ENCODE data around the gene RPL22.

The RPL22 gene
- 81.0 to 96.4 reads per million in 2 donors for total RNA-seq

DNA sequence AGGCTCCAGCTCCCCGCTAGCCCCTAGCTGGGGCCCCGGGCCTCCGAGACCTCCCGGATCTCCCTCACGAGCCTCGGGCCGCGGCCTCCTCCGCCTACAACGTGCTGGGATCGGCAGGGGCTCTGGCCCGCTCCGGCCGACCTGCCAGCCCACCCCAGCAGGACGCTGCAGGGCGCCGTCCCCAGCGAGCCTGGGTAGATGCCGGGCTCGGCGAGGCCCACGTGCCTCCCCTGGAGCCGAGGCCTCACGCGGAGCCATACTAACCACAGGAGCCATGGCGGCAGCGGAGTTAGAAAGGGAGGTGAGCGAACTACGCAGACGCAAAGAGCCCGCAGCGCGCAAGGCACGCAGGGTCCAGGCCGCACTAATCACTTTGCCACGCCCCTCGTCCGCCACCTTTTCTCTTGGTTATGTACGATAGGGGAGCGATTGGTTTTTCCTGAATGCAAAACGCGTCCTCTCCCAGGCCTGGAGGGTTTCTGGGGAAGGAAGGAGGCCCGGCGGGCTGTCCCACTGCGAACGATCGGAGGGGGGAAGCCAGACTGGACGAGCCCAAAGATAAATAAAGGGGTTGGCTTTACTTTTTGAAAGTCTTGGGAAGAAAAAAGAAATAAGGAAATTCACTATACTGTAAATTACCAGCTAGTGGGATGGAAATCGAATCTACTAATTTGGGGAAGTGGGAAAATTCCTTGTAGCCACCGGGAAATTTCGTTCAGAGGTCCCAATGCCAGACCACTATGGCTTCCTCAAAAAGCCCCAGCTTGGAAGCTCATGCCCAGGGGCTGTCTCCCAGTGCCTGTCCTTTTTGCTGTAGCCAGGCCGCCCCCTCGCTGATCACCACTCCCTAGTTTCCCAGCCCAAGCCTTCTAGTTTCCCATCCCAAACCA lies at the start of gene RPL22:
Gene RPL22 (minus strand): TSS at position 298 of the 890 bp plus-strand sequence. CDS start 22 bp downstream, at position 276.
- DNase-seq = peak; percentile 78

DNA sequence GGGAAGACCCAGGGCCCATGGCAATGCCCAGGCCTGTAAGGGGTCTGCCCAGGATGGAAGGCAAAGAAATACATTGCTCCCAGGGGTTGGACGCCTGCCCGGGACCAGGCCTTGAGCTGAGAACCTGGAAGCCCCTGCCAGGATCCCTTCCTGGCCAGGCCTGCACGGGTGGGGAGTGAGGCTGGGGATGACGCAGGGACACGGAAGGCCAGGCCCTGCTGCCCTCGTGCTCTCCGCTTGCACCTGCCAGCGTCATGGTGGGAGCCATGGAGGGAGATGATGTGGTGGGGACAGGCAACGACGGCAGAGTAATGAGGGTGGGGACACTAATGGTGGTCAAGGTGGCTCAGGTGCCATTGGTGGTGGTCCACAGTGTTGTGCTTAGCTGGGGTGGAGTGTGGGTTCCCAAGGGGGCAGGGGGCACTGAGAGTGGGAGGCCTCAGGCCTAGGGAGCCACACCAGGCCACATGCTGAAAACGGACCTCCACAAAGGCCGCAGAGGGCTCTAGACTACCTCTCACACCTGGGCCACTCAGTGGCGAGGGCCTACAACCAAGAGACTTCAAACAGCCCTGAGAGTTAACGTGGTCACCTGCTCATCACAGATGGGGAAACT lies 48.9 kb upstream of the RPL22 start:
- DNase-seq = no peak

GRCh38 chr1:6247651-6248050 lies 48.3 kb upstream of the RPL22 start:
- DNase-seq = no peak

- no peak for DNase-seq
These were observed 47.4 kb upstream of the RPL22 start for GRCh38 chr1:6246497-6247467.

DNA sequence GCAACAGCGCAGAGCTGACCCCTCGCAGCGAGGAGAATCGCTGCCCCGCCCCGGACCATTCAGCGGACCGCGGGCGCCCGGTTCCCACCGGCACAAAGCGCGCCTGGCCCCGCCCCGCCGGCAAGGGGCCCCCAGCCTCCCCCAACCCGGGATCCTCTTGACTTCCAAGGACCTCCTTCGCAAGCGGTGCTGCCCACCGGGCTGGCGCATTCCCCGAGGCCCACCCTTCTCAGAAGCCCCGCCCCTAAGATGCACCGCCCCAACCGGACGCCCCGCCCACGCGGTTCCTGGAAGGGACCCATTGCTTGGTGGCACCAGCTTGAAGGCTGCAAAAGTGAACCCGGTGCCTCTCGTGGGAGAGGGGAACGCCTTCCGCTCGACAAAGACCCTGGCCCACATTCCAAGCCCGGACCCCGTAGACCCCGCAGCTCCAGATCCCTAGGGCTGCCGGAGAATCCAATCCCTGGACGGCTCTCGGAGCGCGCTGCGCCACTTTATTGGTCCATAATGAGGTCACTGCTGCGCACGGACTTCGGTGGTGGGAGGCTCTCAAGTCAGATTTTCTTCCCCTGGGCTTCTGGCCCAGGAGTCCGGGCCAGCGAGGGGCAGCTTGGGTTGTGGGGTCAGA lies 46.6 kb upstream of the RPL22 start:
- peak; percentile 21 for DNase-seq

GRCh38 chr1:6245086-6245868 lies 45.9 kb upstream of the RPL22 start:
- DNase-seq = peak; percentile 57

GRCh38 chr1:6244401-6245049 lies 45.1 kb upstream of the RPL22 start:
- DNase-seq = no peak

DNA sequence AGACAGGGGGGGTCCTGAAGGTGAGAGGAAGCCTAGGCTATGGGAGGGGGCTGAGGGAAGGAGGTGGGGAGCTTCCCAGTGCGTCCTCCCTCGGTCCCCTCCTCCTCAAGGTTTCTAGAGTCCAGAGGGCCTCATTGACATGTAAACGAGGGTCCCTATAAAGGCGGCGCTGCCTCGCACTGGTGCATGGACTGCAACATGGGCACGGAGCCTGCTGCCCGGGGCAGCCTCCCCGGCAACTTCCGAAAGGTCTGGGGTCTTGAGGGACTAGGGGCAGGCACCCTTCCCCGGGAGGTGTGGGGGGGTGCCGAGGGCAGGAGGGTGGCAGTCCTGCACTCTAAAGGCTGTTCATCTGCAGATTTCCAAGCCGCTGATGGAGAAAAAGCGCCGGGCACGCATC lies 44.6 kb upstream of the RPL22 start, which contains the start of gene HES3:
Gene HES3 (plus strand): TSS at position 187 of the 400 bp plus-strand sequence. CDS start 187 bp downstream, at position 374.
- DNase-seq = no peak

DNA sequence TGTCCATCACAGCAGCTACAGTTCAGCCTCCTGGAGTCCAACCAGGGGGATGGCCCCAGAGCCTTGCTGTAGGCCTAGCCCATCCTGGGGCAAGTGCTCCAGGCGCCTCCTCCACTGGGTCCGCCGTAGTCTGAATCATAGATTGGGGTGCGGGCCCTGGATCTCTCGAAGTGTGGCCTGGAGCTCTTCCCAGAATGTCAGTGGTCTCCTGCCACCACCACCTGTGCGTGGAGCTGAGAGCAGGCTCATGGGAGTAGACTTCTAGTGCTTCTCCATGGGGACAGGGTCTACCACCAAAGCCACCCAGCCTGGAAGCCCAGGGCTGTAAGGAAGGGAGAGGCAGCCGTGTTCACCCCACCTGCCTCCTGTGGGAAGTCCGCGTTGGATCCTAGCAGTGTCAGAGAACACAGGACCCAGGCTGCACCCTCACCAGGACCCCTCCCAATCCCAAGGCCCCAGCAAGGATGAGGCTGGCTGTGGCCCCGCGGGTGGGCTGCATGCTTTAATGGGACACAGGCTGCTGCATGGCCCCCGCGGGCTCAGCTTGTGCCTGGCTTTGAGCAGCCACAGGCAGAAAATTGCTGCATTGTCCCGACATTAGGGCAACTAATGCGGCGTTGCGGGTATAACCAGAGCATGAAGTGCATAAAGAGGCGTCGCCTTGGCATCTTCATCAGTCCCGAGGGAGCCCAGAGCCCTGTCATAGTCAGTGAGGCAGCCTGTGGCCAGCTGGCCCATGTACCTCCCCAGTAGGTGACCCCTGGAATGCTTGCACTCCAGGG lies 43.8 kb upstream of the RPL22 start:
- no peak for DNase-seq

DNA sequence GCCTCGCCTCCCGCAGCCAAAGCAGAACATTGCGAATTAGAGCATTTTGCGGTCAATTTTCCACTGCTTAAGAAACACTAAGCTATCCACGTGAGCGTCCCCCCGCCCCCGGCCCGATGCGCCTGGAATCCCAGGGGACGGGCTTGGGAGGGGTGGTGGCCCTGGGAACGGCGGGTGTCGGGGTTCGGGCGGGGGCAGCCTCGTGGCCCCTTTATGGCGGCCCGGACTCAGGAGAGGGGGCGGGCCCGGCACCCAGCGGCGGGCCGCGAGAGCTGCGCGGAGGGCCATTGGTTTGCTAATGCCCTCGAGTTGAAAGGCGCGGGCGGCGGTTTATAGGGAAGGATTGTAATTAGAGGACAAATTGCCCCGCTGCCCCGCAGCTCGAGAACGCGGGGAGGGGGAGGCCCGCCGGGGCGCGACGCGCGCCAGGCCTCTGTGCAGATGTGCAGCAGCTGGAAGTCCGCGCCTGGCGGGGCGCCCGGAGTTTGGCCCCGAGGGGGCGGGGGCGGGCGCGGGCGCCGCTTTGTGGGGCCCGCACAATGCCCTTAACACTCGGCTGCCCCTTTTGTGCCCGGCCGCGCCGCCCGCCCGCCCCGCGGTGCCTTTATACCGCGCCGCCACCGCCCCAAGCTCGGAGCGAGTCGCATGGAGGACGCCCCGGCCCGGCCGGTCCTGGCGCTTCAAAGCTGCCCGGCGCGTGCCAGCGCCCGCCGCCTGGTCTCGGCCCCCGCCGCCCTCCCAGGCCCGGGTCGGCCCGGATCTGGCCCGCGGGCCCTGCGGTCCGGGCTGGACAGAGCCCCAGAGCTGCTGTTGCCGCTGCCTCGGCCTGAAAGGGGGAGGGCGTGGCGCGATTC lies 42.7 kb upstream of the RPL22 start:
- DNase-seq = no peak

DNA sequence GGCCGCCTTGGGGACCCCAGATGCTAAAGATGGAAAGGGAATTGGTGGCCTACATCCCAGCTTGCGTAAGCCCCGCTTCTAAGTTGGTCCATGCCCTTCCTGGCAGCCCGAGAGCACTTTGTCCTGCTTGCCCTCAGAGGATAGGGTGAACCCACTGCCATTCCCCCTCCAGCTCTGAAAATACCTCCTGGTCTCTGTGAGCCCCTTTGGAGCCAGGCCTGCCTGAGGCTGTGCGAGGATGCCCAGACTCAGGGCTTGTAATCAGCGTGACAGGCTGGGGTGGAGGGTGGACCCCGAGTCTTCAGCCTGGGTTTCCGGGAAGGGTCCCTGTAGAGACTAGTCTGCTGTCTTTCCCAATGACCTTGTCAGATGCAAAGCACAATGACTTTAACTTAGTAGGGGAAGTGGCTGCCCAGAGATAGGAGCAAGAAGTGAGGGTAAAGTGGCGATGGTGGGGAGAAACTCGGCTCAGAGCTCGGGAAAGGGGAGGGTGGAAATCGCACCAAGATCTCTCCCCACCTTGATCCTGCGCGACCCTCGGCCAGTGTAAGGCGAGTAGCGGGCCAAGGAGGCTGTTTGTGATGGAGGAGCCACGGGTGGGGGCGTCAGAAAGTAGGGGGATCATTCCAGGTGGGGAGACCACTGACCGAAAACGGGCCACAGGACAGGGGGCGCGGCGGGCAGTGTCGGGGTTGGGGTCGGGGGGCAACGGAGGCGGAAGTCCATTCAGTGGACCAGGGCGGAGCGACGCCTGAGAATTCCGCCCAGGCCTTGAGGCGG lies 41.9 kb upstream of the RPL22 start:
- DNase-seq = no peak

DNA sequence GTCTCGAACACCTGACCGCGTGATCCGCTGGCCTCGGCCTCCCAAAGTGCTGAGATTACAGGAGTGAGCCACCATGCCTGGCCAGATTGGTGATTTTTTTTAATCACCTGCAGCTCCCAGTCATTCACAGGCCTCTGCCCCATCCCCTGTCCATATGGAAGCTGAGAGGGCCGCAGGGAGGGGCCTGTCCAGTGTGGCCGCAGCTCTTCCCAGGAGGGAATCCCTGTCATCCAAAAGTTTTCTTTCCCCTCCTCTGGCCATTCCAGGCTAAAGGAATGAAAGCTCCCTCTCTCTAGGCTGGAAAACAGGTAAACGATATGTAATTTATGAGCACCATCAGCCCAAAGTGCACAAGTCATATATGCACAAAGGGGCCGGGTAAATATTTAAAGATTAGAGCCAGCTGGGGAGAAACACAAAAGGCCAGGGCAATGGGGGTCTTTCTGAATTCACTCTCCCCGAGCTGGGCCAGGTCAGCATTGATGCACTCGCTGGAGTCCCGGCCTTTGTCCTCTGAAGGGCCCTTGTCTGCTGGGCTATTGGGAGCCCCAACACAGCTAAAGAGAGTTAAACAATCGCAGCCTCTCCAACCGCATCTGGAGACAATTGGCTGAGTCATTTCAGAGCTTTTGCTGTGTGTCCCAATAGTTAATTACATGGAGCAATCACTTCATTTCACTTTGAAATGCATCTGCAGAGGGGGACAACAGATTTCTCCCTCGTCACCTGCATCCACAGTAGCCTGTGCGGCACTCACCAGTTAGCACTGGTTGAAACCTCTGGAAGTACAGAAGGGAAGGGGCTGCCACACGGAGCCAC lies 40.8 kb upstream of the RPL22 start:
- DNase-seq = no peak

GRCh38 chr1:6239213-6239752 lies 39.9 kb upstream of the RPL22 start:
- DNase-seq = no peak

GRCh38 chr1:6237093-6237492 lies 37.7 kb upstream of the RPL22 start:
- no peak for DNase-seq

GRCh38 chr1:6235296-6235677 lies 35.9 kb upstream of the RPL22 start:
- DNase-seq = no peak

DNA sequence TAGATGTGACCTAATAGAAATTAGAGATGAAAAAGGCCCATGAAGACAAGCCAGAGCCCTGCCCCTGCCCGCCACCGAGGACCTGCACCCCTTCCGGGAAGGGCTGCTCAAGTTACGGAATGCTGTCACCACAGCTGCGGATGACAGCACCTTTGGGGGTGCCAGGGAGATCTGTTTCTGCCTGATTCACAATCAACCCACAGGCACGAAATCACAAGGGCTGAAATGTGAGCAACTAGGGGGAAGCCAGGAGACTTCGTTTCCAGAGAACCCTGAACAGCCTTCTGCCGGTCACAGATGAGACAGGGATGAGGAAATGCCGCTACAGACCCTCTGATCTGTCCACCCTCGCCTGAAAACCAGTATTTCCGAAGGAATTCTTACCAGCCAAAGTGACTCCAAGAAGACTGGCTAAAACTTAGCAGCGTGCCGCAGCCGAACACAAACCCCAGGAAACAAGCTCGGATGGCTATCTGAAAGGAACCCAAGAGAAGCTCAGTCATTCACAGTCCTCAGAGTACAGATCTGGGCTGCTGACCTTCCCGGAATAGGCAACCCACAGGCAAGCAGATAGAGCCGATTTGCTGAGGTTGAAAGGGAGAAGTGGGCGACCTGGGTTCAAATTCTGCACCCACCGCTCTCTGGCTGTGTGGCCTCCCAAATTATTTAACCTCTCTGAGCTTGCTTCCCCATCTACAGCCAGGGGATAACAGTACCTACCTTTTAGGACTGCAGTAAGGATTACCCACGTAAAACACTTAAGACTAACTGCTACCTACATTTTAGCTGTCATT lies 35.3 kb upstream of the RPL22 start:
- DNase-seq = no peak

All from activated gamma-delta T cell (primary cell).